RKO (cell line): ENCODE results near the gene SLPI.

ENCODE experiments used
- DNase-seq: peaks from one replicate; pipeline ENCODE4 v3.0.0-alpha.2; 2016; ENCODE audit warnings: low spot score

Gene SLPI

DNA sequence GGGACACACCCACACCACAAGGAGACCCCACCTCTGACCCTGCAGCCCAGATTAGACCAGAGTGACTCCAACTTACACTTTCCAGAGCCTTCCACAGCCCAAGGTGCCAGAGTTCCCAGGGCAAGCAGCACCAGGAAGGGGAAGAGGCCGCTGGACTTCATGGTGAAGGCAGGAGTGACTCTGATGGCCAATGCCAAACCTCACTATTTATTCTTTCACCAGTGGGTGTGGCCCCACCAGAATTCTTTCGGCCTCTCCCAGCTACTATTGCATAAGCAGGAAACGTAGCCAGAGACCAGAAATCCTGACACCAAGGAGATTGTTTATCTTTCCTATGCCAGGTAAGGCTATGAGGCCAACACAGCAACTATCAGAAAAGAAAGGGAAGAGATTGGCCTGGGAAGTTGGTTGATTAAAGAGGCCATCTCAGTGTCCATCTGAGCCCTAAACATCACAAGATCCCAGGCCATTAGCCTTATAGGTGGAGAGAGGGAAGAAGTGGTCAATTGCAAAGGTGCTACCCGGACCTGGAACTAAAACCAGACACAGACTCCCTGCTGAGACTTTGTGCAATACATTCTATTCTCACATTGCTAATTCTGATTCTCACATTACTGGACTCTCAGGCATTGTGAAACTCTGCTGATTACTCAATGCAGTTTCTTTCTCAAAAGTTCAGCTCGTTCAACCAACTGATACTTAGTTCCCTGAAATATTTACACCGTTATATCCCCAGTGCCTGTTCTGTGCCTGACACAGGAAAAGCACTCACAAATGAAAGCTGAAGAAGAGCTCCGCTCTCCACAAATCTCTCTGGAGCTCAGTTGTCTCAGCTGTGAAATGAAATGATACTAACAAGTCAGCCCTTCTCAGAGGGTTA, at the start of gene SLPI:
Gene SLPI (minus strand): TSS at position 182 of the 880 bp plus-strand sequence. CDS start 21 bp downstream, at position 161.
- DNase-seq, result no peak

GRCh38 chr20:45303586-45304463, 49.5 kb upstream of the SLPI start:
- DNase-seq, result peak; percentile 49

GRCh38 chr20:45301824-45302271, 47.5 kb upstream of the SLPI start:
- no peak for DNase-seq

DNA sequence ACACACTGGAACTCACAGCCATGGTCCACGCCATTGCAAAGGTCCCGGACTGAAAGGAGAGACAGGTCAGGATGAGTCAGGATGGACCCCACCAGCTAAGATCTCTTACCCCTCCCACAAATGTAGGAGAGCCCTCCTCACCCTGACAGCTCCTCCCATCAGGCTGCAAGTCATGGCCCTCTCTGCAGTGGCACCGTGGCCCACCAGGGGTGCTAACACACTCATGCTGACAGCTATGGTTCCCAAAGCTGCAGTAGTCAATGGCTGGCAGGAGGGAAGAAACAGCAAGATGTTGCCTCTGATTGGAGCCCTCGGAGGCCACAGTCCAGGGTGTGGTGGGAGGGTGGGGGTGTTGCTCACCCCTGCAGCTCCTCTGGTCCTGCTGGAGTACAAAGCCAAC, 46.6 kb upstream of the SLPI start:
- DNase-seq, result peak; percentile 62

GRCh38 chr20:45299786-45300185, 45.4 kb upstream of the SLPI start:
- no peak for DNase-seq

- DNase-seq, result no peak
These were observed 43.6 kb upstream of the SLPI start for GRCh38 chr20:45297786-45298497.

GRCh38 chr20:45294659-45295058, 40.3 kb upstream of the SLPI start:
- no peak for DNase-seq

GRCh38 chr20:45294003-45294368, 39.6 kb upstream of the SLPI start:
- no peak for DNase-seq

DNA sequence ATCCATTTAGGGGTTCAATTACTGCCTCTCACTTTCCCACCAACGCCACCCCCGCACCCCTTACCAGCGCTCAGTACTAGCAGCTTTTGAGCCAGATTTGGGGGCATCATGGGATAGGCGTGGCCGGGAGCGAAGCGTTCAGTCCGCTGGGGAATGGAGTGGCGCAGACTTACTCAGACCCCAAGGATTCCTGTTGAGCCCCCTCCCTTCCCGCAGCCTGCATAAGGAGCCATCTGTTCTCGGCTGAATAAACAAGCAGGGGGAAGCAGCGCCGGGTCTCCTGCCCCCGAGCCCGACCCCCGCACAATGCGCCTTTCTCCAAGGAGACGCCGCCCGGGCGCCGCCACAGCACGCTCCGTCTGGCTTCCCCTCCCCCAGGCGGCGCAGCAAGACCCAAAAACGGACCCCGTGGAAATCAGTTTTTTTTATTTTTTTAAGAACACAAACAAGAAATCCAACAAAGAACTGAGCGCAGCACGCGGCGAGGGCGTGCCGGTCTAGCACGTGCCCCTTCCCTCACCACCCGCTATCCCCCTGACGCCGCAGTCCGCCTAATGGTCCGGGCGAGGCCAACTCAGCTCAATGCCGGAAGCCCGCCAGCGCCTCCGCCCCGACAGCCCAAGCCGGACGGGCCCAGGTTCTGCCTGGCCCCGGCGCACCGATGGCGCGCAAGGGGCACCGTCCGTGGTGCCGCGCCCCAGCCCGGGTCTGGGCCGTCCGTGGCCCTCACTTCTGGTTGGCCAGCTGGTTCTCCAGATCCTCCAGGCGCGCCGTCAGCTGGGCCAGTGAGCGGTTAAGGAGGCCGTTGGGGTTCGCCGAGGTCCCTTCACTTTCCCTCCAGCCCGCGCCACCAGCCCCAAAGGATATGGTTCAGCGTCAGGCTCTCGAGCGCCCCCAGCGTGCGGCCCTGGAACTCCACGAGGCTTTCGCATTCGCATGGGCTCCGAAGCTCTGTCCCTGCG, 39.0 kb upstream of the SLPI start:
- DNase-seq, result no peak

DNA sequence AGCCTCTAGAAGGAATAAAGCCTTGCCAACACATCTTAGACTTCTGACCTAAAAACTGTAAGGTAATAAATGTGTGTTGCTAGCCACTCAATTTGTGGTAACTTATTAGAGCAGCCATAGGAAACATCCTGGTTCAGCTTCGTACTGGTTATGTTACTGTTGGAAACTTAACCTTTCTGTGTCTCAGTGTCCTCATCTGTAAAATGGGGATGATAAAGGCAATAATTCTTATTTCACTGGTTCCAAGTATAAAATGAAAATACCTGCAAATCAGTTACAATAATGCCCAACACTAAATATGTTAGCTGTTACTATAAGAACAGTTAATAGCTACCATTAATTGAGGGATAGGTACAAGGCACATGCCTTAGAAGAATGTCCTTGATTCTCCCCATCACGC, 38.0 kb upstream of the SLPI start:
- no peak for DNase-seq

- no peak for DNase-seq
These were observed 37.2 kb upstream of the SLPI start for GRCh38 chr20:45291526-45291925.

GRCh38 chr20:45290677-45291355, 36.5 kb upstream of the SLPI start:
- peak; percentile 83 for DNase-seq

GRCh38 chr20:45289942-45290676, 35.7 kb upstream of the SLPI start:
- DNase-seq, result no peak

DNA sequence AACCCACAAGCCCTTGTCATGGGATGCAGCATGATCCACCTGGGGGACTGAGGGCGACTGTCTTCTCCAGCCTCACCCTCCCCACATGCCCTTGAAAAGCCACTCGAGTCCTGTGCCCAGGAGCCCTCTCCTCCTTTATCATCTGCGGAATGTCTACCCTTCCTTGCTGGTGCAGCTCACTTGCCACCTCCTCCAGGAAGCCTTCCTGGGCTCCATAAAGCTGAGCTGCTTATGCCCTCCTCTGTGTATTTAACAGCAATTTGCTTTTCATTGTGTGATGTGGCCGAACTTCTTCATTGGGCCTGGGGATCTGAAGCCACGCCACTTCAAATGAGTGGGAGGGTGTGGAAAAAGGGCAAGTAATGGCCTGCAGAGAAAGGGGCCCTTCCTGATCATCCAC, 34.5 kb upstream of the SLPI start:
- no peak for DNase-seq

GRCh38 chr20:45288376-45288775, 34.0 kb upstream of the SLPI start:
- no peak for DNase-seq

DNA sequence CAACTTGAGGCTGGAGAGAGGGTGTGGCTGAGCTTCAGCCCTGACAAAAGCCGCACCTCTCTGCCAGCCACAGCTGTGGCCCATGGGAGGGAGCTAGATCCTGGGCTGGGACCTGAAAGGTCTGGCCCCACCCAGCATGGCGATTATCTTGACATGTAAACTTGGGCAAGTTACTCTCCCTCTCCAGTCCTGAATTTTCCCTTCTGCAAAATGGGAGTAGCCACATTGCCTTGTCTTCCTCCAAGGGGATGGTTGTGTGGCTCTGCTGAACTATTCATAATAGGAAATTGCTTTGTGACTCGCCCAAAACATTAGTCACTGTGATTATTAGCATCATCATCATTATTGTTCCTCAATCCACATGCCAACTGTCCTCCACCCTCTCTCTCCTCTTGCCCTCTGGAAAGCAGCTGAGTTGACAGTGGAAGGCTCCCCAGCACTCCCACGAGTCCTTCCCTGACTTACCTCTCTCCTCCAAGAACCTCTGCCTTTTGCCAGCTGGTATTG, 29.2 kb upstream of the SLPI start:
- peak; percentile 45 for DNase-seq

- no peak for DNase-seq
These were observed 28.6 kb upstream of the SLPI start for GRCh38 chr20:45282700-45283550.

DNA sequence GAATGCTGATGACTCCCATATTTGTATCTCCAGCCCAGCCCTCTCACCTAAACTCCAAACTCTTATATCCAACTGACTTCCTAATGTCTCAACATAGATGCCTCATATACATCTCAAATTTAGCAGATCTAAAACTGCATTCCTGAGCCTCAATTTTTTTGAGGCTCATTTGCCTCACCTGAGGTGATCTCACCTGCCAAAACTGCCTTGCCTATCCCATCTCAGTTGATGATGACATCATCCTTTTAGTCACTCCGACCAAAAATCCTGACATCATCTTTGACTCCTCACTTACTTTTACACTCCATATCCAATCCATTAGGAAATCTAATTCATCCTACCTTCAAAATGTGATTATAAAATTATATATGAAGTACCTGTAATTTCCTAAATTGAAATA, 25.6 kb upstream of the SLPI start:
- DNase-seq, result no peak

DNA sequence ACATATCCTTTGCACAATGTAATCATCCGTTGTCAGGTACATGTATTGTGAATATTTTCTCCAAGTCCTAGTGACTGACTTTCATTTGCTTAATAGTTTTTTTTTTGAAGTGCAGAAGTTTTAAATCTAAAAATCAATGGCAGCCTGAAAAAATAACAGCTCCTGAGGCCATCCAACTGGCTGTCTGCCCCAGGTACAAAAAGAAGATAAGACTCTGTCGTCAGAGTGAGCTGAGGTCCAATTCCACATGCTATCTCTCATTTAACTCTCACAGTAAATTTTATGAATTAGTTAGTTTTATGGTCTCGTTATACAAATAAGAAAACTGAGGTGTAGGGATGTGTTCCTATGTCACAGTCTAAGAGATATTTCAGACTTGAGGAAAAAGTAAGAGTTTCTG, 21.0 kb upstream of the SLPI start:
- no peak for DNase-seq
